ENCODE data around the gene ZNF280D. TPM values are rescaled to one million over a fixed set of nuclear protein-coding genes. Genes with fewer than 3 reads are reported as not detected.

Gene ZNF280D
- total and polyA plus RNA-seq, 4 donors, result 9.3 to 88.4 (median 28.2) TPM

DNA sequence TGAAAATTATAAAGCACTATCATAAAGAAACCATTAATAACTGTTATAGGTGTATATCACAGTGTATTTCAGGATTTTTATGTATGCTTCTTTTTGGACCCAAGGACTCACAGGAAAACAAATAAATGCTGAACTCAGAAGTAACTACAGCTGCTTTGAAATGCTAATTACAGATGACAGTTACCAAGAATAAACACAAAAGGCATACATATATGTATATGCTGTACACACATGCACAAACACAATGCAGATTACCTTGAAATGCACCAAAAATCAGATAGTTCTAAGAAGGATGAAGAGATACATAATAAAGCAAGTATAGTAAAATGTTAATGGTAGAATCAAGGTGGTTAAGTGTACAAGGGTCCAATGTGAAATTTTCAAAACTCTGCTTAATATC lies 52.2 kb downstream of the ZNF280D start:
- Histone ChIP-seq H3K4me3 (no peak overlapping the region), H3K4me1 (ENCODE audit: control insufficient read depth in 5 of 5, insufficient read depth in 5 of 5, low read length in 5 of 5) (peaks cover 0 to 6% (median 0%) of the 10 kb centered on the region in 5 donors), H3K27ac (ENCODE audit: low read depth in 1 of 2, low read length in 1 of 2) (no peak overlapping the region), H3K36me3 (ENCODE audit: control insufficient read depth in 4 of 4, insufficient read depth in 4 of 4, low read length in 4 of 4) (peaks cover 0 to 15% (median 5%) of the 10 kb centered on the region in 4 donors), H3K9me3 (ENCODE audit: control insufficient read depth in 4 of 4, insufficient read depth in 3 of 4, low read length in 3 of 4) (no peaks in the 10 kb centered on the region), H3K27me3 (ENCODE audit: control insufficient read depth in 3 of 3, insufficient read depth in 3 of 3, low read length in 2 of 3) (no peaks in the 10 kb centered on the region), H3K9ac (ENCODE audit: insufficient read depth in 1 of 2, low read length in 2 of 2) (no peak overlapping the region)
- DNase-seq (no peak), ATAC-seq (ENCODE audit: insufficient read depth, low FRiP score) (no peak)
- TF ChIP-seq CTCF (IDR thresholded peaks at IDR 0.05; ENCODE audit: control extremely low read depth, extremely low read depth), result no peak

DNA sequence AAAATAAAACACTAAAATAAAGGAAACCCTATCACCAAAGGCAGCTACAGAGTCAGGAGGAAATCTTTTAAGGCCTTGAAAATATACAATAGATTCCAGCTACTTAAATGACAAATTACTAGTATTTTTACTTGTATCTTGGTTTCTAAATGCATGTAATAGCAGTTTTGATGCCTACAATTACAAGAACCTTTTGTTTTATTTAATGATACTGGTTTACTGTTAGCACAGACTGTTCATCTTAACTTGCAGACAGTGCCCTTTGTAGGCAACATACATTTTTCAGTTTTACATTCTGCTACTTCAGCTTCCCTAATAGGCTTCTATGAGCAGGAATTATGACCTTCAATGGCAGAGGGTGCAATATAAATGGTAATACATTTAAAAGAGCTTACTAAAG lies 54.1 kb downstream of the ZNF280D start:
- H3K27ac ChIP-seq (ENCODE audit: low read depth in 1 of 2, low read length in 1 of 2), result no peak overlapping the region
- no peak overlapping the region for H3K4me3 ChIP-seq
- no peak for DNase-seq
- peaks cover 0 to 19% (median 5%) of the 10 kb centered on the region in 4 donors for H3K36me3 ChIP-seq (ENCODE audit: control insufficient read depth in 4 of 4, insufficient read depth in 4 of 4, low read length in 4 of 4)
- no peaks in the 10 kb centered on the region for H3K9me3 ChIP-seq (ENCODE audit: control insufficient read depth in 4 of 4, insufficient read depth in 3 of 4, low read length in 3 of 4)
- ATAC-seq (ENCODE audit: insufficient read depth, low FRiP score), result no peak
- peaks cover 0 to 11% (median 0%) of the 10 kb centered on the region in 5 donors for H3K4me1 ChIP-seq (ENCODE audit: control insufficient read depth in 5 of 5, insufficient read depth in 5 of 5, low read length in 5 of 5)
- H3K27me3 ChIP-seq (ENCODE audit: control insufficient read depth in 3 of 3, insufficient read depth in 3 of 3, low read length in 2 of 3), result no peaks in the 10 kb centered on the region
- TF ChIP-seq CTCF (IDR thresholded peaks at IDR 0.05; ENCODE audit: control extremely low read depth, extremely low read depth), result no peak
- H3K9ac ChIP-seq (ENCODE audit: insufficient read depth in 1 of 2, low read length in 2 of 2), result no peak overlapping the region

GRCh38 chr15:56678571-56678970 lies 54.7 kb downstream of the ZNF280D start:
- WGBS, 2 donors, result 92 to 94% methylated on average over 4 of the region's 4 CpGs
- no peak for ATAC-seq (ENCODE audit: insufficient read depth, low FRiP score)
- H3K4me3 ChIP-seq, result no peak overlapping the region
- no peaks in the 10 kb centered on the region for H3K9me3 ChIP-seq (ENCODE audit: control insufficient read depth in 4 of 4, insufficient read depth in 3 of 4, low read length in 3 of 4)
- peaks cover 0 to 6% (median 0%) of the 10 kb centered on the region in 5 donors for H3K4me1 ChIP-seq (ENCODE audit: control insufficient read depth in 5 of 5, insufficient read depth in 5 of 5, low read length in 5 of 5)
- no peak for DNase-seq
- no peak overlapping the region for H3K27ac ChIP-seq (ENCODE audit: low read depth in 1 of 2, low read length in 1 of 2)
- no peaks in the 10 kb centered on the region for H3K27me3 ChIP-seq (ENCODE audit: control insufficient read depth in 3 of 3, insufficient read depth in 3 of 3, low read length in 2 of 3)
- peaks cover 3 to 23% (median 5%) of the 10 kb centered on the region in 4 donors for H3K36me3 ChIP-seq (ENCODE audit: control insufficient read depth in 4 of 4, insufficient read depth in 4 of 4, low read length in 4 of 4)
- no peak overlapping the region for H3K9ac ChIP-seq (ENCODE audit: insufficient read depth in 1 of 2, low read length in 2 of 2)
- TF ChIP-seq CTCF (IDR thresholded peaks at IDR 0.05; ENCODE audit: control extremely low read depth, extremely low read depth), result no peak

DNA sequence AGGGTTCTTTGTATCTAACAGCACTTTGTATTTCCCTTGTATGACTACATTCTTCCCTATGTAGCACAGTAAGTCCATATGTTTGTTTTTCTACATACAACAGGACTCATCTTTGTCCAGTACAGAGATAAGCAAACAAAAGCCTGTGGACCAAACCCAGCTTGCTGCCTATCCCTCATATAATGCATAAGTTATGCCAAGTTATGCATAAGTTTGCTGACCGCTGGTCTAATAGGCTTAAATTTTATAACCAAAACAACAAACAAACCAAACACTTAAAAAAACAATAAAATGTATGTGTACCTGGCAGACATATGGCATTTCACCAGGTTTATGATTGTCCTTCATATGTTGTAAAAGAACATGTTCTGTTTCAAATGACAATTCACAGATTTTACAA lies 56.0 kb downstream of the ZNF280D start:
- Histone ChIP-seq H3K9me3 (ENCODE audit: control insufficient read depth in 4 of 4, insufficient read depth in 3 of 4, low read length in 3 of 4) (no peaks in the 10 kb centered on the region), H3K27me3 (ENCODE audit: control insufficient read depth in 3 of 3, insufficient read depth in 3 of 3, low read length in 2 of 3) (no peaks in the 10 kb centered on the region), H3K4me3 (no peak overlapping the region), H3K27ac (ENCODE audit: low read depth in 1 of 2, low read length in 1 of 2) (no peak overlapping the region), H3K9ac (ENCODE audit: insufficient read depth in 1 of 2, low read length in 2 of 2) (no peak overlapping the region), H3K36me3 (ENCODE audit: control insufficient read depth in 4 of 4, insufficient read depth in 4 of 4, low read length in 4 of 4) (peaks cover 3 to 29% (median 7%) of the 10 kb centered on the region in 4 donors), H3K4me1 (ENCODE audit: control insufficient read depth in 5 of 5, insufficient read depth in 5 of 5, low read length in 5 of 5) (peaks cover 0 to 5% (median 0%) of the 10 kb centered on the region in 5 donors)
- DNase-seq (no peak), ATAC-seq (ENCODE audit: insufficient read depth, low FRiP score) (no peak)
- 98 to 100% methylated on average over 1 of the region's 1 CpG for WGBS, 2 donors
- TF ChIP-seq CTCF (IDR thresholded peaks at IDR 0.05; ENCODE audit: control extremely low read depth, extremely low read depth), result no peak
